Ovary (tissue), 3 donors: ENCODE measurements around the gene OR10C1.

Source experiments
- EP300 ChIP-seq: sonication (generic); formaldehyde crosslinking; IDR thresholded peaks from one replicate; pipeline ENCODE4 v1.6.1; 2017; ENCODE audit warnings: antibody characterized with exemption
- TF ChIP-seq, protein P1 (sequence below), 3 donors: fragments of 450-650 bp in 2 of 3; fragments of 200-600 bp in 1 of 3; IDR thresholded peaks; one replicate each; pipeline versions ENCODE4 v1.5.1 to v1.8.0; 2016 to 2022; ENCODE audit warnings: antibody characterized with exemption in 3 of 3, mild to moderate bottlenecking in 1 of 3
- donor health status: DM: no; HTN: no; CAD: no.

- TF ChIP-seq, protein P1, sequence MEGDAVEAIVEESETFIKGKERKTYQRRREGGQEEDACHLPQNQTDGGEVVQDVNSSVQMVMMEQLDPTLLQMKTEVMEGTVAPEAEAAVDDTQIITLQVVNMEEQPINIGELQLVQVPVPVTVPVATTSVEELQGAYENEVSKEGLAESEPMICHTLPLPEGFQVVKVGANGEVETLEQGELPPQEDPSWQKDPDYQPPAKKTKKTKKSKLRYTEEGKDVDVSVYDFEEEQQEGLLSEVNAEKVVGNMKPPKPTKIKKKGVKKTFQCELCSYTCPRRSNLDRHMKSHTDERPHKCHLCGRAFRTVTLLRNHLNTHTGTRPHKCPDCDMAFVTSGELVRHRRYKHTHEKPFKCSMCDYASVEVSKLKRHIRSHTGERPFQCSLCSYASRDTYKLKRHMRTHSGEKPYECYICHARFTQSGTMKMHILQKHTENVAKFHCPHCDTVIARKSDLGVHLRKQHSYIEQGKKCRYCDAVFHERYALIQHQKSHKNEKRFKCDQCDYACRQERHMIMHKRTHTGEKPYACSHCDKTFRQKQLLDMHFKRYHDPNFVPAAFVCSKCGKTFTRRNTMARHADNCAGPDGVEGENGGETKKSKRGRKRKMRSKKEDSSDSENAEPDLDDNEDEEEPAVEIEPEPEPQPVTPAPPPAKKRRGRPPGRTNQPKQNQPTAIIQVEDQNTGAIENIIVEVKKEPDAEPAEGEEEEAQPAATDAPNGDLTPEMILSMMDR (IDR thresholded peaks at IDR 0.05) = no peak
- no peak for TF ChIP-seq EP300
Observed at GRCh38 chr6:29478740-29479139, 39.6 kb downstream of the OR10C1 start.
